ENCODE measurements around the gene TPK1. TPM values are rescaled to one million over a fixed set of nuclear protein-coding genes. Genes with fewer than 3 reads are reported as not detected.

TPK1 gene
- total and polyA plus RNA-seq, 2 of the 4 experiments (the other 2 are of a cell fraction) = 0.38 to 1.8 TPM

- H3K27me3 ChIP-seq (ENCODE audit: control insufficient read depth, insufficient read depth, low read length) = no peaks in the 10 kb centered on the region
- no peak overlapping the region for H2AK5ac ChIP-seq (ENCODE audit: low read depth, low read length)
- ATAC-seq (ENCODE audit: low read depth) = no peak
- H4K5ac ChIP-seq (ENCODE audit: low read depth, low read length) = no peak overlapping the region
- H2AFZ ChIP-seq (replicated peaks; ENCODE audit: low read length, poor library complexity) = no peak overlapping the region
- peaks cover 6% of the 10 kb centered on the region for H3K9me3 ChIP-seq (ENCODE audit: control insufficient read depth, insufficient read depth, low read length)
- H2BK20ac ChIP-seq (ENCODE audit: low read depth, low read length) = no peak overlapping the region
- no peak overlapping the region for H3K4me3 ChIP-seq (ENCODE audit: insufficient read depth, low read depth, low read length)
- no peak overlapping the region for H3K4me2 ChIP-seq (ENCODE audit: low read depth, low read length)
- WGBS, 2 experiments (ENCODE audit: extremely low coverage in 2 of 2, insufficient read length in 1 of 2) = no CpG with 5 or more reads among the region's 2 CpGs
- H4K20me1 ChIP-seq (ENCODE audit: insufficient read depth, low read length) = no peaks in the 10 kb centered on the region
- no peak overlapping the region for H2BK5ac ChIP-seq (ENCODE audit: low read depth, low read length, poor library complexity, severe bottlenecking)
- H3K9me1 ChIP-seq (ENCODE audit: insufficient read depth, low read length) = no peaks in the 10 kb centered on the region
- no TSS peak for BruUV-seq (replicated peaks)
- no peak overlapping the region for H3K9ac ChIP-seq (ENCODE audit: low read depth, low read length)
- in situ Hi-C loops (cut with MboI; ENCODE audit: low sequenced_read_pairs) (no loop called here), intact Hi-C loops (cut with micrococcal nuclease) (no loop called here), dilution Hi-C loops (cut with HindIII; ENCODE audit: low sequenced_read_pairs, unreplicated experiment) (no loop called here)
- H3K56ac ChIP-seq (ENCODE audit: extremely low read depth, insufficient read depth, low read length) = no peak overlapping the region
- no peak overlapping the region for H3K4ac ChIP-seq (ENCODE audit: low read depth, low read length)
- H3K79me1 ChIP-seq (ENCODE audit: low read depth in 1 of 2, low read length in 2 of 2) = no peaks in the 10 kb centered on the region
- H3K27ac ChIP-seq (ENCODE audit: insufficient read depth, low read length) = no peak overlapping the region
- no peaks in the 10 kb centered on the region for H3K4me1 ChIP-seq (ENCODE audit: control insufficient read depth, insufficient read depth, low read length)
- no peak overlapping the region for H2BK120ac ChIP-seq (ENCODE audit: low read depth, low read length)
- no peak overlapping the region for H2AK9ac ChIP-seq (replicated peaks; ENCODE audit: low read depth, low read length, poor library complexity)
- H3K14ac ChIP-seq (replicated peaks; ENCODE audit: low read depth, low read length) = no peak overlapping the region
- POLR2A ChIA-PET (ENCODE audit: unreplicated experiment) = no interaction called here
- no peak overlapping the region for H4K91ac ChIP-seq (ENCODE audit: insufficient read depth, low read depth, low read length)
- H2BK15ac ChIP-seq (ENCODE audit: low read depth, low read length) = no peak overlapping the region
- no peak overlapping the region for H3K18ac ChIP-seq (ENCODE audit: low read depth, low read length)
- DNase-seq = no peak
- TF ChIP-seq NFE2L2 (IDR thresholded peaks at IDR 0.05; ENCODE audit: low read depth, low read length) = no peak
- TF ChIP-seq, protein P1, sequence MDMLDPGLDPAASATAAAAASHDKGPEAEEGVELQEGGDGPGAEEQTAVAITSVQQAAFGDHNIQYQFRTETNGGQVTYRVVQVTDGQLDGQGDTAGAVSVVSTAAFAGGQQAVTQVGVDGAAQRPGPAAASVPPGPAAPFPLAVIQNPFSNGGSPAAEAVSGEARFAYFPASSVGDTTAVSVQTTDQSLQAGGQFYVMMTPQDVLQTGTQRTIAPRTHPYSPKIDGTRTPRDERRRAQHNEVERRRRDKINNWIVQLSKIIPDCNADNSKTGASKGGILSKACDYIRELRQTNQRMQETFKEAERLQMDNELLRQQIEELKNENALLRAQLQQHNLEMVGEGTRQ (IDR thresholded peaks at IDR 0.05; ENCODE audit: low read depth, low read length) = no peak
- no peak for TF ChIP-seq RCOR1 (IDR thresholded peaks at IDR 0.05; ENCODE audit: insufficient replicate concordance, low read length)
- TF ChIP-seq, protein P2, sequence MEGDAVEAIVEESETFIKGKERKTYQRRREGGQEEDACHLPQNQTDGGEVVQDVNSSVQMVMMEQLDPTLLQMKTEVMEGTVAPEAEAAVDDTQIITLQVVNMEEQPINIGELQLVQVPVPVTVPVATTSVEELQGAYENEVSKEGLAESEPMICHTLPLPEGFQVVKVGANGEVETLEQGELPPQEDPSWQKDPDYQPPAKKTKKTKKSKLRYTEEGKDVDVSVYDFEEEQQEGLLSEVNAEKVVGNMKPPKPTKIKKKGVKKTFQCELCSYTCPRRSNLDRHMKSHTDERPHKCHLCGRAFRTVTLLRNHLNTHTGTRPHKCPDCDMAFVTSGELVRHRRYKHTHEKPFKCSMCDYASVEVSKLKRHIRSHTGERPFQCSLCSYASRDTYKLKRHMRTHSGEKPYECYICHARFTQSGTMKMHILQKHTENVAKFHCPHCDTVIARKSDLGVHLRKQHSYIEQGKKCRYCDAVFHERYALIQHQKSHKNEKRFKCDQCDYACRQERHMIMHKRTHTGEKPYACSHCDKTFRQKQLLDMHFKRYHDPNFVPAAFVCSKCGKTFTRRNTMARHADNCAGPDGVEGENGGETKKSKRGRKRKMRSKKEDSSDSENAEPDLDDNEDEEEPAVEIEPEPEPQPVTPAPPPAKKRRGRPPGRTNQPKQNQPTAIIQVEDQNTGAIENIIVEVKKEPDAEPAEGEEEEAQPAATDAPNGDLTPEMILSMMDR (conservative IDR thresholded peaks at IDR 0.05; ENCODE audit: low read depth, low read length) = no peak
- no peak for TF ChIP-seq SMC3 (IDR thresholded peaks at IDR 0.05; ENCODE audit: low read depth, low read length)
- TF ChIP-seq, protein P3, sequence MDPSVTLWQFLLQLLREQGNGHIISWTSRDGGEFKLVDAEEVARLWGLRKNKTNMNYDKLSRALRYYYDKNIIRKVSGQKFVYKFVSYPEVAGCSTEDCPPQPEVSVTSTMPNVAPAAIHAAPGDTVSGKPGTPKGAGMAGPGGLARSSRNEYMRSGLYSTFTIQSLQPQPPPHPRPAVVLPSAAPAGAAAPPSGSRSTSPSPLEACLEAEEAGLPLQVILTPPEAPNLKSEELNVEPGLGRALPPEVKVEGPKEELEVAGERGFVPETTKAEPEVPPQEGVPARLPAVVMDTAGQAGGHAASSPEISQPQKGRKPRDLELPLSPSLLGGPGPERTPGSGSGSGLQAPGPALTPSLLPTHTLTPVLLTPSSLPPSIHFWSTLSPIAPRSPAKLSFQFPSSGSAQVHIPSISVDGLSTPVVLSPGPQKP (IDR thresholded peaks at IDR 0.05; ENCODE audit: borderline replicate concordance, low read depth, low read length) = no peak
- TF ChIP-seq FOS (IDR thresholded peaks at IDR 0.05; ENCODE audit: low read depth, low read length) = no peak
- CTCF ChIA-PET = no interaction called here
- H3K23ac ChIP-seq (ENCODE audit: low read depth, low read length) = no peak overlapping the region
- H4K8ac ChIP-seq (ENCODE audit: low read depth in 2 of 2, low read length in 2 of 2) = no peak overlapping the region
- no peaks in the 10 kb centered on the region for H3K36me3 ChIP-seq (ENCODE audit: control insufficient read depth, insufficient read depth, low read length)
Observed at GRCh38 chr7:144729226-144729625, 106.6 kb downstream of the TPK1 start.
